HepG2 (cell line): ENCODE data around the gene TOPORS. TPM values are rescaled to one million over a fixed set of nuclear protein-coding genes. Genes with fewer than 3 reads are reported as not detected.

Experiments used
- BRF2 ChIP-seq: sonication (generic); formaldehyde crosslinking; IDR thresholded peaks from 2 replicates; pipeline ENCODE4 v1.8.1; 2022; ENCODE audit warnings: mild to moderate bottlenecking, missing genetic modification reagents
- ETV6 ChIP-seq: sonication (generic); formaldehyde crosslinking; conservative IDR thresholded peaks from 2 replicates; pipeline ENCODE4 v1.4.0; 2020; ENCODE audit warnings: missing genetic modification reagents
- FOXP1 ChIP-seq, 2 experiments: fragments of 450-650 bp in 1 of 2; IDR thresholded peaks; 2 replicates each; pipeline ENCODE4 v1.6.1; 2017 to 2018; ENCODE audit warnings: antibody characterized with exemption in 1 of 2
- HCFC1 ChIP-seq: fragments of 150-350 bp; IDR thresholded peaks from 2 replicates; pipeline ENCODE4 v1.6.1; 2014; ENCODE audit warnings: low read depth, low read length
- IKZF1 ChIP-seq: fragments of 450-650 bp; IDR thresholded peaks from 2 replicates; pipeline ENCODE4 v1.7.1; 2016
- IRF2 ChIP-seq: IDR thresholded peaks from 2 replicates; pipeline ENCODE4 v1.6.1; 2018; ENCODE audit warnings: missing genetic modification reagents, missing compliant biosample characterization
- MAZ ChIP-seq, 2 experiments: sonication (generic) in 1 of 2; formaldehyde crosslinking in 1 of 2; IDR thresholded peaks; 2 replicates each; pipeline versions ENCODE4 v1.5.0 to v1.6.1; 2012 to 2020; ENCODE audit warnings: low read depth in 2 of 2, mild to moderate bottlenecking in 2 of 2, borderline replicate concordance in 1 of 2, improper control_type of control experiment in 1 of 2, low read length in 1 of 2, missing genetic modification reagents in 1 of 2, moderate library complexity in 1 of 2
- POLR2AphosphoS2 ChIP-seq: IDR thresholded peaks from 2 replicates; pipeline ENCODE4 v1.6.1; 2011; ENCODE audit warnings: low read depth, low read length, improper control_type of control experiment
- POLR2AphosphoS5 ChIP-seq: IDR thresholded peaks from 2 replicates; pipeline ENCODE4 v1.6.1; 2012; ENCODE audit warnings: low read depth, low read length
- SRSF9 ChIP-seq: fragments of 200-400 bp; formaldehyde crosslinking; IDR thresholded peaks from 2 replicates; pipeline ENCODE4 v1.6.1; 2018; ENCODE audit warnings: borderline replicate concordance, mild to moderate bottlenecking, low read depth, low read length; ENCODE audit not compliant: insufficient read depth, poor library complexity, severe bottlenecking
- ZNF124 ChIP-seq: sonication (generic); formaldehyde crosslinking; IDR thresholded peaks from 2 replicates; pipeline ENCODE4 v1.4.0; 2020; ENCODE audit warnings: missing genetic modification reagents
- ZNF251 ChIP-seq: sonication (generic); formaldehyde crosslinking; IDR thresholded peaks from 2 replicates; pipeline ENCODE4 v1.9.0; 2021; ENCODE audit warnings: mild to moderate bottlenecking, missing genetic modification reagents
- ZNF543 ChIP-seq: sonication (generic); formaldehyde crosslinking; IDR thresholded peaks from 2 replicates; pipeline ENCODE4 v1.4.0; 2020; ENCODE audit warnings: mild to moderate bottlenecking, missing genetic modification reagents
- ZNF564 ChIP-seq: sonication (generic); formaldehyde crosslinking; IDR thresholded peaks from 2 replicates; pipeline ENCODE4 v1.8.1; 2023; ENCODE audit warnings: mild to moderate bottlenecking, missing genetic modification reagents
- ZXDC ChIP-seq: sonication (generic); formaldehyde crosslinking; IDR thresholded peaks from 2 replicates; pipeline ENCODE4 v1.5.0; 2020; ENCODE audit warnings: mild to moderate bottlenecking, missing genetic modification reagents
- polyA plus RNA-seq, 8 experiments: library from polyadenylated mRNA; depleted of rRNA in 3 of 8; stranded (reverse) in 7 of 8; unstranded in 1 of 8; fragments of >200 nt; fragmentation: Illumina TruSeq in 4 of 8; extraction: Trizol in 4 of 8; gene quantifications; 2 replicates each; pipeline versions ENCODE4 v1.2.1 to v1.2.3, GENCODE V29; 2011 to 2016; ENCODE audit warnings: low read depth in 4 of 8, missing spikeins in 1 of 8, mixed read lengths in 1 of 8; ENCODE audit not compliant: insufficient read depth in 1 of 8
- total RNA-seq, 5 experiments: library from RNA; depleted of rRNA; stranded (reverse); fragments of >200 nt; fragmentation: Illumina TruSeq; extraction: Trizol; gene quantifications; 2 replicates each; pipeline ENCODE4 v1.2.3, GENCODE V29; 2016; ENCODE audit warnings: low read depth in 1 of 5
- TF ChIP-seq, protein P1 (sequence below): sonication (generic); formaldehyde crosslinking; IDR thresholded peaks from 2 replicates; pipeline ENCODE4 v1.4.0; 2020; ENCODE audit warnings: missing genetic modification reagents
- TF ChIP-seq, protein P2 (sequence below): sonication (generic); formaldehyde crosslinking; IDR thresholded peaks from 2 replicates; pipeline ENCODE4 v1.5.1; 2020; ENCODE audit warnings: missing genetic modification reagents, mild to moderate bottlenecking, borderline replicate concordance

TOPORS gene
- total and polyA plus RNA-seq, 2 of the 13 experiments (the other 11 are each of a cell fraction or from before 2014, with no cell fraction given), result 6.8 to 19.6 TPM

DNA sequence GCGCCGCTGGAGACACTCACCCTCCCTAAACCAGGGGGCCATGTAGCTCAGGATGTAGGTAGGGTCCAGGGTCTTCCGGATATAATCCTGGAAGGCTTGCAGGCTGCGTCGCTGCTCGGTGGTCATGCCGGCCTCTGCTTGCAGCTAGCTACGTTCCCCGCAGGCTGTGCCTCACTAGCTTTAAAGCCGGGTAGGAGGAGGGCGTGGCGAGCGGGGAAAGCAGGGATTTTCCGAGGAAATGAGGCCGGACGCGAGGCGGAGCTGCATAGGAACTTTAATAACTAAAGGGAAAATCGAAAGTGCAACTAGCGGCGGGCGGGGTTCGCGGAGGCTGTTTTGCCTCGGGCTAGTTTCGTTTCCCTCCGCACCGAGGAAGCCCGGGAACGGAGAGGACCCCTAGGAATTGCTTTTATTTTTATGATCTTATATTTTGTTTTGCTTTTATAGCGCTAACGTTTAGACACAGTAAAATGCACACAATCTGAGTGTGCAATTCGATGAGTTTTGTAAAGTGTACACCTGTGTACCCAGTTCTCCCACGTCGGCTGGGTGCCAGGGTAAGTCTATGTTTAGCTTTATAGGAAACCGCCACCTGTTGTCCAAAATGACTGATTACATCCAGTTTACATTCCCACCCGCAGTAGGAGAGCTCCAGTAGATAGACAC is 26.2 kb downstream of the TOPORS start, which contains the start of gene RIGI (continued):
- TF ChIP-seq ZXDC (CRISPR knock-in tag), result no peak
- TF ChIP-seq, protein P1, sequence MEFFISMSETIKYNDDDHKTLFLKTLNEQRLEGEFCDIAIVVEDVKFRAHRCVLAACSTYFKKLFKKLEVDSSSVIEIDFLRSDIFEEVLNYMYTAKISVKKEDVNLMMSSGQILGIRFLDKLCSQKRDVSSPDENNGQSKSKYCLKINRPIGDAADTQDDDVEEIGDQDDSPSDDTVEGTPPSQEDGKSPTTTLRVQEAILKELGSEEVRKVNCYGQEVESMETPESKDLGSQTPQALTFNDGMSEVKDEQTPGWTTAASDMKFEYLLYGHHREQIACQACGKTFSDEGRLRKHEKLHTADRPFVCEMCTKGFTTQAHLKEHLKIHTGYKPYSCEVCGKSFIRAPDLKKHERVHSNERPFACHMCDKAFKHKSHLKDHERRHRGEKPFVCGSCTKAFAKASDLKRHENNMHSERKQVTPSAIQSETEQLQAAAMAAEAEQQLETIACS (CRISPR knock-in tag), result no peak
- TF ChIP-seq ZNF251, result no peak
- no peak for TF ChIP-seq ETV6 (CRISPR knock-in tag)
- TF ChIP-seq SRSF9, result no peak
- no peak for TF ChIP-seq BRF2 (CRISPR knock-in tag)
- TF ChIP-seq MAZ (IDR thresholded peaks at IDR 0.05; ENCODE audit: borderline replicate concordance, low read depth, low read length), result no peak
- peak; percentile 49; the same call in 1 of the 2 replicates for TF ChIP-seq MAZ (CRISPR knock-in tag; IDR thresholded peaks at IDR 0.05; ENCODE audit: low read depth)
- TF ChIP-seq ZNF124 (CRISPR knock-in tag), result no peak
- peak; percentile 64; the same call in 1 of the 2 replicates for TF ChIP-seq POLR2AphosphoS2
- TF ChIP-seq HCFC1, result no peak
- TF ChIP-seq ZNF543, result no peak
- 0 out of 2 replicates have a peak, but pooled peaks have one; percentile 23 for TF ChIP-seq ZNF564 (CRISPR knock-in tag)
- peak; percentile 69 for TF ChIP-seq POLR2AphosphoS5
- TF ChIP-seq, protein P2, sequence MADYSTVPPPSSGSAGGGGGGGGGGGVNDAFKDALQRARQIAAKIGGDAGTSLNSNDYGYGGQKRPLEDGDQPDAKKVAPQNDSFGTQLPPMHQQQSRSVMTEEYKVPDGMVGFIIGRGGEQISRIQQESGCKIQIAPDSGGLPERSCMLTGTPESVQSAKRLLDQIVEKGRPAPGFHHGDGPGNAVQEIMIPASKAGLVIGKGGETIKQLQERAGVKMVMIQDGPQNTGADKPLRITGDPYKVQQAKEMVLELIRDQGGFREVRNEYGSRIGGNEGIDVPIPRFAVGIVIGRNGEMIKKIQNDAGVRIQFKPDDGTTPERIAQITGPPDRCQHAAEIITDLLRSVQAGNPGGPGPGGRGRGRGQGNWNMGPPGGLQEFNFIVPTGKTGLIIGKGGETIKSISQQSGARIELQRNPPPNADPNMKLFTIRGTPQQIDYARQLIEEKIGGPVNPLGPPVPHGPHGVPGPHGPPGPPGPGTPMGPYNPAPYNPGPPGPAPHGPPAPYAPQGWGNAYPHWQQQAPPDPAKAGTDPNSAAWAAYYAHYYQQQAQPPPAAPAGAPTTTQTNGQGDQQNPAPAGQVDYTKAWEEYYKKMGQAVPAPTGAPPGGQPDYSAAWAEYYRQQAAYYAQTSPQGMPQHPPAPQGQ (CRISPR knock-in tag), result no peak
- no peak for TF ChIP-seq FOXP1 (IDR thresholded peaks at IDR 0.05)
- TF ChIP-seq FOXP1 (CRISPR knock-in tag; IDR thresholded peaks at IDR 0.05), result no peak
- no peak for TF ChIP-seq IKZF1
- peak; percentile 100 for TF ChIP-seq IRF2 (CRISPR knock-in tag)
